Fibroblast of the aortic adventitia (primary cell): ENCODE data around the gene WASL. TPM values are rescaled to one million over a fixed set of nuclear protein-coding genes. Genes with fewer than 3 reads are reported as not detected.

Experiments
- DNase-seq: peaks from one replicate; pipeline ENCODE4 v3.0.0-alpha.2; 2010; ENCODE audit warnings: low read depth
- H3K4me3 ChIP-seq: 2 replicates; pipeline ENCODE4 v1.5.1; 2011; ENCODE audit warnings: low read depth, mild to moderate bottlenecking, control low read depth, low read length, moderate library complexity
- CTCF ChIP-seq: IDR thresholded peaks from 2 replicates; pipeline ENCODE4 v1.5.1; 2011; ENCODE audit warnings: mild to moderate bottlenecking, low read length, control low read depth, inconsistent platforms; ENCODE audit not compliant: insufficient read depth
- total RNA-seq: library from RNA; depleted of rRNA; stranded (reverse); fragments of >200 nt; gene quantifications from 2 replicates; pipeline ENCODE4 v1.2.3, GENCODE V29; 2012; ENCODE audit warnings: low replicate concordance

WASL gene
- total RNA-seq, 1 donor, result 31.9 TPM

- TF ChIP-seq CTCF, result no peak
Measured at GRCh38 chr7:123789817-123790216, 41.0 kb upstream of the WASL start.

GRCh38 chr7:123789206-123789784 is 40.5 kb upstream of the WASL start:
- H3K4me3 ChIP-seq, result no peak overlapping the region
- DNase-seq, result no peak
- no peak for TF ChIP-seq CTCF

More at GRCh38 chr7:123789817-123790216, 41.0 kb upstream of the WASL start:
- H3K4me3 ChIP-seq, result no peak overlapping the region
- no peak for DNase-seq

- H3K4me3 ChIP-seq, result no peak overlapping the region
- TF ChIP-seq CTCF, result no peak
- DNase-seq, result no peak
Measured at GRCh38 chr7:123788584-123788983, 39.8 kb upstream of the WASL start.

- no peak overlapping the region for H3K4me3 ChIP-seq
- DNase-seq, result no peak
- TF ChIP-seq CTCF, result no peak
Measured at GRCh38 chr7:123787220-123788007, 38.6 kb upstream of the WASL start.

GRCh38 chr7:123784263-123784662 is 35.5 kb upstream of the WASL start:
- no peak overlapping the region for H3K4me3 ChIP-seq
- TF ChIP-seq CTCF, result no peak
- peak; percentile 30 for DNase-seq

GRCh38 chr7:123783820-123784219 is 35.0 kb upstream of the WASL start:
- no peak for DNase-seq
- no peak for TF ChIP-seq CTCF
- H3K4me3 ChIP-seq, result no peak overlapping the region
